Brain microvascular endothelial cell (primary cell): ENCODE measurements around the gene LYPD5.
"Not testable (repeated sequence)": the region's sequence is repeated elsewhere in the genome, so short reads cannot be mapped to it uniquely, and the experiment has no call there.

Experiments used
- DNase-seq: peaks from one replicate; pipeline ENCODE4 v3.0.0-alpha.2; 2020
- H3K27ac ChIP-seq: fragments of 250-450 bp; sonication (Bioruptor Pico); 2 replicates; pipeline ENCODE4 v1.5.1; 2020; ENCODE audit warnings: mild to moderate bottlenecking, moderate library complexity
- H3K27me3 ChIP-seq: fragments of 250-450 bp; sonication (Bioruptor Pico); replicated peaks from 2 replicates; pipeline ENCODE4 v1.5.1; 2020; ENCODE audit warnings: mild to moderate bottlenecking
- H3K36me3 ChIP-seq: fragments of 250-450 bp; sonication (Bioruptor Pico); replicated peaks from 2 replicates; pipeline ENCODE4 v1.5.1; 2020; ENCODE audit warnings: mild to moderate bottlenecking
- H3K4me3 ChIP-seq: 2 replicates; pipeline ENCODE4 v1.5.1; 2011; ENCODE audit warnings: low read depth, mild to moderate bottlenecking, control low read depth, low read length, moderate library complexity
- in situ Hi-C: cut with HindIII; loops from 2 replicates; pipeline ENCODE4 v1.10.0; 2017; ENCODE audit warnings: low sequenced_read_pairs, low pct_ligation_motif_present
- TF ChIP-seq, protein P1 (sequence below): IDR thresholded peaks from 2 replicates; pipeline ENCODE4 v1.5.1; 2011; ENCODE audit warnings: low read depth, mild to moderate bottlenecking, moderate library complexity, low read length, control low read depth, inconsistent platforms; ENCODE audit errors: missing control alignments

Gene LYPD5

DNA sequence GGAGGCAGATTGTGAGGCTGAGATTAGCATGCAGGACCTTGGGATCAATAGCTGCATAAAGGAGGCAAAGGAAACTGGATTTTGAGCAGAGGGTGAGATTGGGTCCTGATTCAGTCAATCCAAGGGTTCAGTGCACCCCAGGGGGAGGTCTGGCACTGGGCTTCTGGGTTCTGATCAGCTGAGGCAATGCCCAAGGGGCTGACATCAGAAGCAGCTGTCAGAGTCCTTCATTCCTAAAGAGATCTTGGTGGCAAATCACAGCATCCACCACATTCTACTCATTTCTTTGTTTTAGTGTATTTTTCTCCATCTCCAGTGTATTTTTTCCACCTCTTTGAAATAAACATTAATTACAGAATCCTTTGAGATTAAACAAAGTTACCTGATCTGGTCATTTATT lies 5.4 kb upstream of the LYPD5 start:
- Histone ChIP-seq H3K27ac (no peak overlapping the region), H3K36me3 (no peaks in the 10 kb centered on the region), H3K27me3 (no peaks in the 10 kb centered on the region), H3K4me3 (no peak overlapping the region)
- TF ChIP-seq, protein P1, sequence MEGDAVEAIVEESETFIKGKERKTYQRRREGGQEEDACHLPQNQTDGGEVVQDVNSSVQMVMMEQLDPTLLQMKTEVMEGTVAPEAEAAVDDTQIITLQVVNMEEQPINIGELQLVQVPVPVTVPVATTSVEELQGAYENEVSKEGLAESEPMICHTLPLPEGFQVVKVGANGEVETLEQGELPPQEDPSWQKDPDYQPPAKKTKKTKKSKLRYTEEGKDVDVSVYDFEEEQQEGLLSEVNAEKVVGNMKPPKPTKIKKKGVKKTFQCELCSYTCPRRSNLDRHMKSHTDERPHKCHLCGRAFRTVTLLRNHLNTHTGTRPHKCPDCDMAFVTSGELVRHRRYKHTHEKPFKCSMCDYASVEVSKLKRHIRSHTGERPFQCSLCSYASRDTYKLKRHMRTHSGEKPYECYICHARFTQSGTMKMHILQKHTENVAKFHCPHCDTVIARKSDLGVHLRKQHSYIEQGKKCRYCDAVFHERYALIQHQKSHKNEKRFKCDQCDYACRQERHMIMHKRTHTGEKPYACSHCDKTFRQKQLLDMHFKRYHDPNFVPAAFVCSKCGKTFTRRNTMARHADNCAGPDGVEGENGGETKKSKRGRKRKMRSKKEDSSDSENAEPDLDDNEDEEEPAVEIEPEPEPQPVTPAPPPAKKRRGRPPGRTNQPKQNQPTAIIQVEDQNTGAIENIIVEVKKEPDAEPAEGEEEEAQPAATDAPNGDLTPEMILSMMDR: no peak
- in situ Hi-C loops: no loop called here
- DNase-seq: no peak

DNA sequence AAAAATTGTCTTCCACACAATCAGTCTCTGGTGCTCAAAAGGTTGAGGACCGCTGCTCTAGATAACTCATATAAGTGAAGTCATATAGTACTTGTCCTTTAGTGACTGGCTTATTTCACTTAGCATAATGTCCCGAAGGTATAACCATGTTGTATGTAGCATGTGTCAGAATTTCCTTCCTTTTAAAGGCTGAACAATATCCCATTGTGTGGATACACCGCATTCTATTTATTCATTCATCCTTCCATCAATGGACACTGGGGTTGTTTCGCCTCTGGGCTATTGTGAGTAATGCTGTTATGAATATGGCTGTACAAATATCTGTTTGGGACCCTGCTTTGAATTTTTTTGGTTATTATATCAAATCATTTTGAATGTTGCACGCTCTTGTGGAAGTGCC lies 4.6 kb upstream of the LYPD5 start:
- in situ Hi-C loops: no loop called here
- H3K27ac ChIP-seq: no peak overlapping the region

DNA sequence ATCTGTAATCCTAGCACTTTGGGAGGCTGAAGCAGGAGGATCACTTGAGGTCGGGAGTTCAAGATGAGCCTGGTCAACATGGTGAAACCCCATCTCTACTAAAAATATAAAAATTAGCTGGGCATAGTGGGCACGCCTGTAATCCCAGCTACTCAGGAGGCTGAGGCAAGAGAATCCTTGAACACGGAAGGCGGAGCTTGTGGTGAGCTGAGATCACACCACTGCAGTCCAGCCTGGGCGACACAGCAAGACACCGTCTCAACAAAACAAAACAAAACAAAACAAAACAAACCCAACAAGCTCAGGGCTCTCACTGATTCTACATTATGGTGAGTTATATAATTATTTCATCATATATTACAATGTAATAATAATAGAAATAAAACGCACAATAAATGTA lies 4.2 kb upstream of the LYPD5 start:
- H3K4me3 ChIP-seq, H3K27me3 ChIP-seq, H3K27ac ChIP-seq, H3K36me3 ChIP-seq, DNase-seq, in situ Hi-C loops: not testable (repeated sequence)

More for the DNA sequence above, 4.6 kb upstream of the LYPD5 start:
- Histone ChIP-seq H3K27me3 (no peaks in the 10 kb centered on the region), H3K4me3 (no peak overlapping the region), H3K36me3 (no peaks in the 10 kb centered on the region)
- TF ChIP-seq, protein P1: no peak
- no peak for DNase-seq

DNA sequence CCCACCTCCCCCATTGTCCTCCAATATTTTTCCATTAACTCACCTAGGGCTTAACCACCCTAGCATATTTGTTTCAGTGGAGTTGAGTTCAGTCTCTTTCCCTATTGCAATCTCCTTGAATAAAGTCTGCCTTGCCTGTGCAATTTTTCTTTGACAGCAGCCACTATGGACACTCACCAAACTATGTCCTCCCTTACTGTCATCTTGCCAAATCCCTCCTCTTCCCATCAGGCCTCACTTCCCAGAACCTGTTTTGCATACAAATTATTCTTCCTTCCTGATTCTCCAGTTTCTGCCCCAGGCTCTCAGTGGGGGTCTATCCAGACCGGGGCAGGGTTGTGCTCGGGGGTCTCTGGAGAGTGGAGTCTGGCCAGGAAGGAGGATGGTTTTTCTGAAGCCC lies 2.2 kb upstream of the LYPD5 start:
- H3K27me3 ChIP-seq: no peaks in the 10 kb centered on the region
- H3K27ac ChIP-seq: no peak overlapping the region
- no peak overlapping the region for H3K4me3 ChIP-seq
- DNase-seq: no peak
- TF ChIP-seq, protein P1: no peak
- no peaks in the 10 kb centered on the region for H3K36me3 ChIP-seq
- in situ Hi-C loops: no loop called here

DNA sequence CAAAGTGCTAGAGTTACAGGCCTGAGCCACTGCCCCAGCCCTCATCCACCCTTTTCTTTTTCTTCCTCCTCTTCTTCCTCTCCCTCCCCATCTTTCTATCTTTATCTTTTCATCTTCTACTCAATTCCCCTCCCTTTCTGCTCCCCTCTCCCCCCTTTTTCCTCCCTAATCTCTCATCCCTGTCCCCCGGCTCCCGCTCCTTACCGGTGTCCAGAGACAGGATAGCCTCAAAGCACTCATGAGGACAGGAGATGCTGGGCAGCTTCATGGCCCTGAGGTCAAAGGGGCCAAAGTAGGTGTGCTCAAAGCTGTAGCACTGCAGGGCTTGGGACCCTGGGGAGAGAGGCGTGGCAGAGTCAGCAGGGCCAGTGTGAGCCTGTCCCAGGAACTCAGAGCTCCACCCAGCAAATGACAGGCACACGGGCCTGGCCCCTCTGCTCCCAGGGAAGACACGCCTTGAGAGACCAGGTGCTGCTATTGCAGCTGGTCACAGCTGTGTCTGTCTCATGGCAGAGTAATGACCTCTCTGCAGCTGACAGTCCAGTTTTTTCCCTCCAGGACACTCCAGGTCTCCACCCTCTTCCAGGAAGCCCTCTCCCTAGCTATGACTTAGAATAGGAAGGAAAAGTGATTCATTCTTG lies 2.6 kb downstream of the LYPD5 start:
- H3K27ac ChIP-seq: no peak overlapping the region
- H3K36me3 ChIP-seq: no peaks in the 10 kb centered on the region
- no peak for DNase-seq
- H3K27me3 ChIP-seq: no peaks in the 10 kb centered on the region
- in situ Hi-C loops: no loop called here
- TF ChIP-seq, protein P1: no peak
- H3K4me3 ChIP-seq: no peak overlapping the region

DNA sequence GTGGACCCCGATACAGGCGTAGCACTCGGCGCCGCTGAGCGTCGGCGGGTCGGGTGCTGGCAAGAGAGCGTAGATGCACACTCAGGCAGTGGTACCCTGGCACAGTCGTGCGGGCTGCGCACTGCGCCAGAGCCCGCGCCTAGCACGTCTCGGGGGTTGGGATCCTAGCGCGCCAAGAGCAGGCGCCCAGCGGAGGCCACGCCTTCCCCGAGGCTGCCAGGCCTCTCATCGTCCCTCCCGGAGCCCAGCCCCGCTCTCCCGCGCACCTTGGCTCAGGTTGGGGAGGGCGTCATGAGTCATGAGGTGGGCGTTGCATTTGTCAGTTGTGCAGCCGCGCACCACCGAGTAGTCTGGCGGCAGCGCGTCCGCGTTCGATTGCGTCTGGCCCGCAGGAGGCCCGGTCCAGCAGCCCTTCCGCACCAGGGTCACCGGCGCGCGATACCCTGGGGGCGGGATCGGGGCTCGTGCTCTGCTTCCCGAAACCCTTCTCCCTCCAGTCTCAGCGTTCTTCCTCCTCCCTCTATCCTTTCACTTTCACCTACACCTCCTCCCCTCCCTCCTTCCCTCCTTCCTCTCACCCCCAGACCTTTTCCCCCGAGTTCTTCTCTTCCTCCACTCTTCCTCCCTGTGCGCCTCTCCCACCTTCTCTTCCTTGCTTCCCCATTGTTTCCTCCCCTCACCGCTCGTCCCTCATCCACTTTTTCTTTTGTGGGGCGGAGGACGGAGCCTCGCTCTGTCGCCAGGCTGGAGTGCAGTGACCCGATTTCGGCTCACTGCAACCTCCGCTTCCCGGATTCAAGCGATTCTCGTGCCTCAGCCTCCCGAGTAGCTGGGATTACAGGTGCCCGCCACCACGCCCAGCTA lies 3.5 kb downstream of the LYPD5 start:
- Histone ChIP-seq H3K4me3 (peak overlapping the region; percentile 54), H3K27ac (no peak overlapping the region), H3K27me3 (no peaks in the 10 kb centered on the region), H3K36me3 (no peaks in the 10 kb centered on the region)
- DNase-seq: no peak
- TF ChIP-seq, protein P1: no peak
- in situ Hi-C loops: no loop called here
